ENCODE results near the gene KXD1. TPM values are rescaled to one million over a fixed set of nuclear protein-coding genes. Genes with fewer than 3 reads are reported as not detected.
"Not testable (repeated sequence)": the region's sequence is repeated elsewhere in the genome, so short reads cannot be mapped to it uniquely, and the experiment has no call there.

The KXD1 gene
- total RNA-seq, 4 donors from 2014 or later = 82.0 to 226 (median 142) TPM

- Histone ChIP-seq H3K9me3 (no peaks in the 10 kb centered on the region), H3K36me3 (no peaks in the 10 kb centered on the region), H3K4me3 (peak within 1 kb of the TSS; percentile 78 to 99 (median 90)), H3K4me1 (peaks cover 0 to 33% (median 7%) of the 10 kb centered on the region in 4 donors), H3K27ac (peak within 1 kb of the TSS; percentile 94 to 99 (median 98)), H3K27me3 (no peaks in the 10 kb centered on the region)
- no peak for DNase-seq
- TF ChIP-seq CTCF (IDR thresholded peaks at IDR 0.05) (no peak), POLR2A (IDR thresholded peaks at IDR 0.05) (peak; percentile 91 to 97)
These were observed 36.0 kb upstream of the KXD1 start, which contains the start of gene ELL for GRCh38 chr19:18521692-18522123. Gene ELL (minus strand): TSS chr19:18522070. CDS start chr19:18522055, 15 bp downstream.

GRCh38 chr19:18522124-18522861 lies 35.4 kb upstream of the KXD1 start:
- Histone ChIP-seq H3K9me3 (no peaks in the 10 kb centered on the region), H3K36me3 (no peaks in the 10 kb centered on the region), H3K27me3 (no peaks in the 10 kb centered on the region), H3K4me1 (peaks cover 0 to 29% (median 4%) of the 10 kb centered on the region in 4 donors), H3K27ac (peak overlapping the region; percentile 94 to 99 (median 98)), H3K4me3 (peak overlapping the region; percentile 78 to 99 (median 90))
- peak; percentile 100 for DNase-seq
- TF ChIP-seq CTCF (IDR thresholded peaks at IDR 0.05) = peak in 4 of 6 experiments; percentile 25 to 44 (median 32)
- peak in 1 of 2 donors; percentile 61 for TF ChIP-seq POLR2A (IDR thresholded peaks at IDR 0.05)

- Histone ChIP-seq H3K4me3 (peak overlapping the region in 2 of 4 donors; percentile 17 to 22), H3K27ac (peak overlapping the region in 3 of 4 donors; percentile 38 to 69 (median 48)), H3K4me1 (peaks cover 0 to 23% (median 4%) of the 10 kb centered on the region in 4 donors)
- H3K27me3 ChIP-seq, H3K36me3 ChIP-seq, H3K9me3 ChIP-seq, DNase-seq: not testable (repeated sequence)
These were observed 34.7 kb upstream of the KXD1 start for GRCh38 chr19:18522862-18523440.

- Histone ChIP-seq H3K27ac (no peak overlapping the region), H3K36me3 (no peaks in the 10 kb centered on the region), H3K4me3 (no peak overlapping the region), H3K27me3 (no peaks in the 10 kb centered on the region), H3K9me3 (no peaks in the 10 kb centered on the region), H3K4me1 (peaks cover 0 to 15% (median 4%) of the 10 kb centered on the region in 4 donors)
- TF ChIP-seq CTCF (IDR thresholded peaks at IDR 0.05) = no peak
- no peak for TF ChIP-seq POLR2A (IDR thresholded peaks at IDR 0.05)
- DNase-seq = no peak
These were observed 33.8 kb upstream of the KXD1 start for GRCh38 chr19:18523841-18524240.

- TF ChIP-seq CTCF (IDR thresholded peaks at IDR 0.05) = no peak
- no peak for TF ChIP-seq POLR2A (IDR thresholded peaks at IDR 0.05)
- Histone ChIP-seq H3K36me3 (peaks cover 0 to 5% (median 0%) of the 10 kb centered on the region in 3 donors), H3K4me3 (no peak overlapping the region), H3K27me3 (no peaks in the 10 kb centered on the region), H3K27ac (no peak overlapping the region), H3K9me3 (no peaks in the 10 kb centered on the region), H3K4me1 (peaks cover 0 to 4% (median 0%) of the 10 kb centered on the region in 4 donors)
- no peak for DNase-seq
These were observed 31.4 kb upstream of the KXD1 start for GRCh38 chr19:18526316-18526715.

GRCh38 chr19:18529782-18530181 lies 27.9 kb upstream of the KXD1 start:
- Histone ChIP-seq H3K36me3 (peaks cover 0 to 31% (median 0%) of the 10 kb centered on the region in 3 donors), H3K27me3 (no peaks in the 10 kb centered on the region), H3K4me1 (no peaks in the 10 kb centered on the region), H3K4me3 (no peak overlapping the region), H3K27ac (no peak overlapping the region), H3K9me3 (no peaks in the 10 kb centered on the region)
- TF ChIP-seq CTCF (IDR thresholded peaks at IDR 0.05) (no peak), POLR2A (IDR thresholded peaks at IDR 0.05) (no peak)
- DNase-seq = no peak

All from Peyer's patch (tissue), 4 donors.